WTC11 (cell line): Measurements from ENCODE around the gene TUBGCP6. TPM values are rescaled to one million over a fixed set of nuclear protein-coding genes. Genes with fewer than 3 reads are reported as not detected.

Experiments used
- ATAC-seq: fragments of 200-7000 bp; cut with Tn5 transposase; 2 replicates; pipeline ENCODE4 v1.10.0; 2021; ENCODE audit warnings: mild to moderate bottlenecking, moderate library complexity
- CTCF ChIA-PET: fragments of 300-600 bp; sonication (Branson Sonifier 250); formaldehyde crosslinking; loops from one replicate; lab custom pipeline; 2021; ENCODE audit warnings: antibody characterized with exemption; lab: Charles Lee
- POLR2A ChIA-PET: fragments of 350-600 bp; sonication (Branson Sonifier 250); formaldehyde crosslinking; loops from one replicate; lab custom pipeline; 2021; ENCODE audit warnings: antibody characterized with exemption; lab: Charles Lee
- DNase-seq: peaks from one replicate; pipeline ENCODE4 v3.0.0; 2021; ENCODE audit warnings: low spot score
- H3K27ac Mint-ChIP-seq: 2 replicates; pipeline ENCODE4 v1.8.0; 2021; ENCODE audit warnings: mixed read lengths
- H3K27me3 Mint-ChIP-seq: 2 replicates; pipeline ENCODE4 v1.8.0; 2021; ENCODE audit warnings: low read depth, mild to moderate bottlenecking, moderate library complexity, mixed read lengths
- H3K36me3 Mint-ChIP-seq: 2 replicates; pipeline ENCODE4 v1.8.0; 2021; ENCODE audit warnings: mixed read lengths
- H3K4me1 Mint-ChIP-seq: 2 replicates; pipeline ENCODE4 v1.8.0; 2022; ENCODE audit warnings: mixed read lengths
- H3K4me3 Mint-ChIP-seq: 2 replicates; pipeline ENCODE4 v1.8.0; 2021; ENCODE audit warnings: mild to moderate bottlenecking, moderate library complexity, mixed read lengths
- H3K9me3 Mint-ChIP-seq: 2 replicates; pipeline ENCODE4 v1.8.0; 2021; ENCODE audit warnings: mixed read lengths
- CBFB ChIP-seq: sonication (generic); formaldehyde crosslinking; IDR thresholded peaks from 2 replicates; pipeline ENCODE4 v1.8.1; 2022; ENCODE audit warnings: mild to moderate bottlenecking, low read depth, missing genetic modification reagents
- CTCF ChIP-seq: fragments of 200-600 bp; IDR thresholded peaks from 2 replicates; pipeline ENCODE4 v1.8.0; 2022; ENCODE audit warnings: antibody characterized with exemption
- E2F5 ChIP-seq: sonication (generic); formaldehyde crosslinking; IDR thresholded peaks from 2 replicates; pipeline ENCODE4 v1.8.1; 2022; ENCODE audit warnings: mild to moderate bottlenecking, moderate library complexity, missing genetic modification reagents
- ELF4 ChIP-seq: sonication (generic); formaldehyde crosslinking; IDR thresholded peaks from 2 replicates; pipeline ENCODE4 v1.8.1; 2022; ENCODE audit warnings: low read depth, mild to moderate bottlenecking, moderate library complexity, missing genetic modification reagents
- ERG ChIP-seq: fragments of 250-450 bp; sonication (Bioruptor Pico); IDR thresholded peaks from 2 replicates; pipeline ENCODE4 v1.8.0; 2021; ENCODE audit warnings: mild to moderate bottlenecking
- ESRRA ChIP-seq: sonication (generic); formaldehyde crosslinking; IDR thresholded peaks from 2 replicates; pipeline ENCODE4 v1.8.1; 2022; ENCODE audit warnings: mild to moderate bottlenecking, missing genetic modification reagents, borderline replicate concordance
- HMGXB4 ChIP-seq: sonication (generic); formaldehyde crosslinking; IDR thresholded peaks from 2 replicates; pipeline ENCODE4 v1.8.1; 2023; ENCODE audit warnings: mild to moderate bottlenecking, moderate library complexity, missing genetic modification reagents
- MAX ChIP-seq: sonication (generic); formaldehyde crosslinking; IDR thresholded peaks from 2 replicates; pipeline ENCODE4 v1.8.0; 2022; ENCODE audit warnings: mild to moderate bottlenecking, missing genetic modification reagents
- SMAD3 ChIP-seq: sonication (generic); formaldehyde crosslinking; IDR thresholded peaks from 2 replicates; pipeline ENCODE4 v1.8.0; 2022; ENCODE audit warnings: missing genetic modification reagents, mild to moderate bottlenecking, borderline replicate concordance
- TEAD1 ChIP-seq: sonication (generic); formaldehyde crosslinking; IDR thresholded peaks from 2 replicates; pipeline ENCODE4 v1.8.0; 2022; ENCODE audit warnings: mild to moderate bottlenecking, missing genetic modification reagents
- TEAD4 ChIP-seq: sonication (generic); formaldehyde crosslinking; IDR thresholded peaks from 2 replicates; pipeline ENCODE4 v1.8.0; 2022; ENCODE audit warnings: mild to moderate bottlenecking, missing genetic modification reagents
- USF1 ChIP-seq: sonication (generic); formaldehyde crosslinking; IDR thresholded peaks from 2 replicates; pipeline ENCODE4 v1.8.0; 2022; ENCODE audit warnings: mild to moderate bottlenecking, missing genetic modification reagents
- USF2 ChIP-seq: sonication (generic); formaldehyde crosslinking; IDR thresholded peaks from 2 replicates; pipeline ENCODE4 v1.8.1; 2023; ENCODE audit warnings: mild to moderate bottlenecking, missing genetic modification reagents, moderate library complexity
- ZNF423 ChIP-seq: fragments of 250-450 bp; sonication (Bioruptor Pico); IDR thresholded peaks from 2 replicates; pipeline ENCODE4 v2.1.2; 2022; ENCODE audit warnings: mild to moderate bottlenecking, moderate library complexity
- ZNF671 ChIP-seq: fragments of 250-450 bp; sonication (Bioruptor Pico); IDR thresholded peaks from 2 replicates; pipeline ENCODE4 v1.8.0; 2021; ENCODE audit warnings: mild to moderate bottlenecking
- total RNA-seq: library from RNA; stranded (reverse); gene quantifications from 3 replicates; pipeline ENCODE4 v1.2.3, GENCODE V29; 2021

TUBGCP6 gene
- total RNA-seq, 1 experiment from 2014 or later = 45.4 TPM

GRCh38 chr22:50262973-50263617 is 18.3 kb upstream of the TUBGCP6 start (continued):
- no peak for TF ChIP-seq CTCF
- TF ChIP-seq MAX (CRISPR knock-in tag) = no peak
- TF ChIP-seq ZNF423 = no peak
- TF ChIP-seq, all 79 proteins: peak for 0

GRCh38 chr22:50262460-50262911 is 17.7 kb upstream of the TUBGCP6 start:
- ChIA-PET POLR2A (no interaction called here), CTCF (interaction anchor here (0.9 to 3.7 kb wide), 6 partner anchors 10 to 80 kb away, joined by 3 to 21 read pairs (median 5); partner anchors contain the start of gene HDAC10)
- Mint-ChIP-seq H3K9me3 (no peaks in the 10 kb centered on the region), H3K27ac (no peak overlapping the region), H3K4me3 (peak overlapping the region; percentile 66), H3K4me1 (peaks cover 8% of the 10 kb centered on the region), H3K27me3 (peaks cover 27% of the 10 kb centered on the region), H3K36me3 (no peaks in the 10 kb centered on the region)
- no peak for ATAC-seq
- no peak for DNase-seq
- 0 out of 2 replicates have a peak, but pooled peaks have one; percentile 23 for TF ChIP-seq ESRRA
- no peak for TF ChIP-seq CBFB (CRISPR knock-in tag)

- peak within 1 kb of the TSS; percentile 66 for H3K4me3 Mint-ChIP-seq
- H3K9me3 Mint-ChIP-seq = no peaks in the 10 kb centered on the region
- POLR2A ChIA-PET = no interaction called here
- peak; percentile 69 for ATAC-seq
- H3K4me1 Mint-ChIP-seq = peaks cover 8% of the 10 kb centered on the region
- DNase-seq = peak; percentile 72
- peaks cover 25% of the 10 kb centered on the region for H3K27me3 Mint-ChIP-seq
- no peaks in the 10 kb centered on the region for H3K36me3 Mint-ChIP-seq
- H3K27ac Mint-ChIP-seq = no peak within 1 kb of the TSS
- CTCF ChIA-PET = interaction anchor here (0.6 to 3.7 kb wide), 12 partner anchors 9 to 204 kb away, joined by 3 to 21 read pairs (median 4); partner anchors contain the start of genes DENND6B and HDAC10
- TF ChIP-seq USF2 (CRISPR knock-in tag) (peak; percentile 93), ZNF423 (0 out of 2 replicates have a peak, but pooled peaks have one; percentile 48), TEAD4 (no peak)
- TF ChIP-seq, all 79 proteins: peak for 2
These were observed 17.0 kb upstream of the TUBGCP6 start, which contains the start of gene MAPK12 for GRCh38 chr22:50261615-50262459. Gene MAPK12 (minus strand): TSS chr22:50261683. CDS start chr22:50261509, 174 bp downstream.

- Mint-ChIP-seq H3K27ac (no peak overlapping the region), H3K9me3 (no peaks in the 10 kb centered on the region), H3K36me3 (no peaks in the 10 kb centered on the region), H3K4me3 (peak overlapping the region; percentile 54), H3K27me3 (peaks cover 16% of the 10 kb centered on the region), H3K4me1 (peaks cover 8% of the 10 kb centered on the region)
- TF ChIP-seq TEAD1 (CRISPR knock-in tag) (0 out of 2 replicates have a peak, but pooled peaks have one; percentile 14), ELF4 (CRISPR knock-in tag) (no peak), E2F5 (0 out of 2 replicates have a peak, but pooled peaks have one; percentile 15), MAX (CRISPR knock-in tag) (peak; percentile 58; the same call in 1 of the 2 replicates), ZNF423 (0 out of 2 replicates have a peak, but pooled peaks have one; percentile 3), ERG (CRISPR knock-in tag) (no peak), HMGXB4 (CRISPR knock-in tag) (0 out of 2 replicates have a peak, but pooled peaks have one; percentile 39), SMAD3 (CRISPR knock-in tag) (0 out of 2 replicates have a peak, but pooled peaks have one; percentile 43), ZNF671 (CRISPR knock-in tag) (no peak), USF1 (peak; percentile 46; the same call in 1 of the 2 replicates)
- POLR2A ChIA-PET = no interaction called here
- DNase-seq (peak; percentile 43), ATAC-seq (peak; percentile 14)
- CTCF ChIA-PET = interaction anchor here (0.6 to 3.7 kb wide), 10 partner anchors 8 to 205 kb away, joined by 3 to 21 read pairs (median 5); partner anchors contain the start of genes DENND6B and HDAC10
These were observed 16.2 kb upstream of the TUBGCP6 start for GRCh38 chr22:50260801-50261614.
